ENCODE results near the gene GNPDA2.

The GNPDA2 gene

GRCh38 chr4:44678094-44679041 lies 48.0 kb downstream of the GNPDA2 start, which contains the start of gene GUF1:
Gene GUF1 (plus strand): TSS chr4:44678420. CDS start chr4:44678623, 203 bp downstream.
- peak; percentile 47 to 53 for DNase-seq

- DNase-seq = no peak
These were observed 51.0 kb downstream of the GNPDA2 start for GRCh38 chr4:44675366-44675765.

- DNase-seq = no peak
These were observed 51.9 kb downstream of the GNPDA2 start for GRCh38 chr4:44674471-44674870.

GRCh38 chr4:44671636-44672035 lies 54.7 kb downstream of the GNPDA2 start:
- DNase-seq = no peak

- no peak for DNase-seq
These were observed 55.7 kb downstream of the GNPDA2 start for GRCh38 chr4:44670506-44671199.

- no peak for DNase-seq
These were observed 57.8 kb downstream of the GNPDA2 start for GRCh38 chr4:44668526-44668925.

- no peak for DNase-seq
These were observed 62.7 kb downstream of the GNPDA2 start for GRCh38 chr4:44663539-44664263.

GRCh38 chr4:44662623-44663005 lies 63.7 kb downstream of the GNPDA2 start:
- no peak for DNase-seq

- no peak for DNase-seq
These were observed 64.3 kb downstream of the GNPDA2 start for GRCh38 chr4:44661940-44662622.

GRCh38 chr4:44660396-44660795 lies 66.0 kb downstream of the GNPDA2 start:
- DNase-seq = no peak

GRCh38 chr4:44652002-44652401 lies 74.4 kb downstream of the GNPDA2 start:
- DNase-seq = no peak

All from NCI-H1930 (cell line).